Upper lobe of right lung (tissue), 1 donor: Measurements from ENCODE around the gene TPRX1. TPM values are rescaled to one million over a fixed set of nuclear protein-coding genes. Genes with fewer than 3 reads are reported as not detected.
"Not testable (repeated sequence)": the region's sequence is repeated elsewhere in the genome, so short reads cannot be mapped to it uniquely, and the experiment has no call there.

Experiments used
- ATAC-seq: fragments of 200-7000 bp; cut with Tn5 transposase; one replicate; pipeline ENCODE4 v1.9.1; 2020; ENCODE audit warnings: mild to moderate bottlenecking, moderate library complexity
- DNase-seq: peaks from one replicate; pipeline ENCODE4 v3.0.0-alpha.2; 2020
- H3K27ac ChIP-seq: fragments of 200-600 bp; one replicate; pipeline ENCODE4 v1.8.0; 2022
- H3K27me3 ChIP-seq: fragments of 200-600 bp; one replicate; pipeline ENCODE4 v1.8.0; 2022; ENCODE audit warnings: mild to moderate bottlenecking
- H3K36me3 ChIP-seq: fragments of 200-600 bp; one replicate; pipeline ENCODE4 v1.8.0; 2022
- H3K4me1 ChIP-seq: fragments of 200-600 bp; one replicate; pipeline ENCODE4 v1.8.0; 2022
- H3K4me3 ChIP-seq: fragments of 200-600 bp; one replicate; pipeline ENCODE4 v1.8.0; 2022; ENCODE audit warnings: mild to moderate bottlenecking
- H3K9me3 ChIP-seq: fragments of 200-600 bp; one replicate; pipeline ENCODE4 v1.8.0; 2022
- intact Hi-C: fragments of 100-400 bp; cut with DNase I; formaldehyde crosslinking; loops from one replicate; pipeline ENCODE4 v1.11.0; 2022
- total RNA-seq: library from RNA; stranded (reverse); fragmentation: NEBNext Ultra II Directional; extraction: Animal tissue kit (Norgen Biotek cat#: 25700); gene quantifications from one replicate; pipeline ENCODE4 v1.2.1, GENCODE V29; 2021
- TF ChIP-seq, protein P1 (sequence below): fragments of 200-600 bp; IDR thresholded peaks from one replicate; pipeline ENCODE4 v1.8.0; 2022; ENCODE audit warnings: antibody characterized with exemption
- donor health status: DM: no; HTN: yes; CAD: no; lungs with severe emphysema.

Gene TPRX1
- total RNA-seq, 1 donor from 2014 or later, result not detected

- TF ChIP-seq, protein P1, sequence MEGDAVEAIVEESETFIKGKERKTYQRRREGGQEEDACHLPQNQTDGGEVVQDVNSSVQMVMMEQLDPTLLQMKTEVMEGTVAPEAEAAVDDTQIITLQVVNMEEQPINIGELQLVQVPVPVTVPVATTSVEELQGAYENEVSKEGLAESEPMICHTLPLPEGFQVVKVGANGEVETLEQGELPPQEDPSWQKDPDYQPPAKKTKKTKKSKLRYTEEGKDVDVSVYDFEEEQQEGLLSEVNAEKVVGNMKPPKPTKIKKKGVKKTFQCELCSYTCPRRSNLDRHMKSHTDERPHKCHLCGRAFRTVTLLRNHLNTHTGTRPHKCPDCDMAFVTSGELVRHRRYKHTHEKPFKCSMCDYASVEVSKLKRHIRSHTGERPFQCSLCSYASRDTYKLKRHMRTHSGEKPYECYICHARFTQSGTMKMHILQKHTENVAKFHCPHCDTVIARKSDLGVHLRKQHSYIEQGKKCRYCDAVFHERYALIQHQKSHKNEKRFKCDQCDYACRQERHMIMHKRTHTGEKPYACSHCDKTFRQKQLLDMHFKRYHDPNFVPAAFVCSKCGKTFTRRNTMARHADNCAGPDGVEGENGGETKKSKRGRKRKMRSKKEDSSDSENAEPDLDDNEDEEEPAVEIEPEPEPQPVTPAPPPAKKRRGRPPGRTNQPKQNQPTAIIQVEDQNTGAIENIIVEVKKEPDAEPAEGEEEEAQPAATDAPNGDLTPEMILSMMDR, result no peak
- no peak overlapping the region for H3K27ac ChIP-seq
- intact Hi-C loops, result no loop called here
- ATAC-seq, result no peak
- H3K4me1 ChIP-seq, result no peaks in the 10 kb centered on the region
- H3K4me3 ChIP-seq, result no peak overlapping the region
- H3K27me3 ChIP-seq, result no peaks in the 10 kb centered on the region
- H3K9me3 ChIP-seq, result no peaks in the 10 kb centered on the region
- DNase-seq, result no peak
- no peaks in the 10 kb centered on the region for H3K36me3 ChIP-seq
Measured at GRCh38 chr19:47805313-47805712, 962 bp upstream of the TPRX1 start.

DNA sequence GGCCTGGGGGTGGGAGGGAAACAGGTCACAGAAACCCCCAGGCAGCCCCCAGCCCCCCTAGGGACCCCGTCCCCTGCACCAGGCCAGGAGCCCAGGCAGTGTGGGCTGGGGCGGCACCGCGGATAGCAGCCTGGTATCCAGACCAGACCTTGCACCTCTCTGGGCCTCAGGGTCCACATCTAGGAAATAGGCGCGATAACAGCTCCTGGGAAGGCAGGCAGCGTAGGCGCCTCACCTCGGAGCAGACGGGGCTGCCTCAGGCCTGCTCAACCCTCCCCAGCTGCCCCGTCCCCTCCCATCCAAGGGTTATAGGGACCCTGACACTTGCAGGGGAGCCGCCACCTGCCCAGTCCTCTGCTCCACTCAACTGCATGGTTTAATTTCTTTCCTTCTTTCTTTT is 680 bp downstream of the TPRX1 start:
- H3K9me3 ChIP-seq, DNase-seq, H3K4me1 ChIP-seq, H3K4me3 ChIP-seq, H3K36me3 ChIP-seq, H3K27ac ChIP-seq, intact Hi-C loops, H3K27me3 ChIP-seq: not testable (repeated sequence)
- peak; percentile 29 for ATAC-seq

- ATAC-seq, H3K4me3 ChIP-seq, H3K4me1 ChIP-seq, H3K27ac ChIP-seq, H3K27me3 ChIP-seq, H3K9me3 ChIP-seq, H3K36me3 ChIP-seq, DNase-seq, intact Hi-C loops: not testable (repeated sequence)
Measured at GRCh38 chr19:47803148-47803547, 1.2 kb downstream of the TPRX1 start.

- H3K4me3 ChIP-seq, result no peak overlapping the region
- no peak for DNase-seq
- H3K27ac ChIP-seq, result no peak overlapping the region
- no peaks in the 10 kb centered on the region for H3K4me1 ChIP-seq
- no peaks in the 10 kb centered on the region for H3K9me3 ChIP-seq
- TF ChIP-seq, protein P1, result no peak
- peak; percentile 15 for ATAC-seq
- no peaks in the 10 kb centered on the region for H3K36me3 ChIP-seq
- H3K27me3 ChIP-seq, result no peaks in the 10 kb centered on the region
- intact Hi-C loops, result no loop called here
Measured at GRCh38 chr19:47802521-47803043, 1.8 kb downstream of the TPRX1 start.

DNA sequence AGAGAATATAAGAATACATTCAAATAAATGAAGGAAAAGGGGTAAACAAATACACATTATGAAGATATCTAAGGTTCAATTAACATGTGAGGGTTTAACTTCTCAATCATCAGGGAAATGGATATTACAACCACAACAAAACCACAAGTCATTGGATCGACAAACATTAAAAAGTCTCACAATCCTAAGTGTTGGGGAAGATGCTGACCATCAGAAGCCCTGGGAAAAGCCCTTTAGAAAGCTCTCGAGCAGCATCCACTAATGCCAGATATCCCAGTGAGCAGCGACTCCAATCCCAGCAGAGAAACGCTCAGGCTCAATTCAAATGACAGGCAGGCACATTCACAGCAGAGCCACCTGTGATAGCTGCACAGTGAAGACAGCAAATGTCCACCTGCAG is 3.1 kb downstream of the TPRX1 start:
- DNase-seq (no peak), ATAC-seq (no peak)
- Histone ChIP-seq H3K4me1 (no peaks in the 10 kb centered on the region), H3K36me3 (no peaks in the 10 kb centered on the region), H3K4me3 (no peak overlapping the region), H3K27ac (no peak overlapping the region), H3K9me3 (no peaks in the 10 kb centered on the region), H3K27me3 (no peaks in the 10 kb centered on the region)
- intact Hi-C loops, result no loop called here
- TF ChIP-seq, protein P1, result no peak

GRCh38 chr19:47798904-47799266 is 5.5 kb downstream of the TPRX1 start:
- Histone ChIP-seq H3K4me3 (no peak overlapping the region), H3K9me3 (no peaks in the 10 kb centered on the region), H3K36me3 (no peaks in the 10 kb centered on the region), H3K27me3 (no peaks in the 10 kb centered on the region), H3K4me1 (no peaks in the 10 kb centered on the region), H3K27ac (no peak overlapping the region)
- DNase-seq (no peak), ATAC-seq (no peak)
- intact Hi-C loops, result no loop called here
- TF ChIP-seq, protein P1, result no peak
